ENCODE data around the gene BLCAP. TPM values are rescaled to one million over a fixed set of nuclear protein-coding genes. Genes with fewer than 3 reads are reported as not detected.

Gene BLCAP
- total and polyA plus RNA-seq, 4 donors: 12.6 to 72.0 (median 49.2) TPM

DNA sequence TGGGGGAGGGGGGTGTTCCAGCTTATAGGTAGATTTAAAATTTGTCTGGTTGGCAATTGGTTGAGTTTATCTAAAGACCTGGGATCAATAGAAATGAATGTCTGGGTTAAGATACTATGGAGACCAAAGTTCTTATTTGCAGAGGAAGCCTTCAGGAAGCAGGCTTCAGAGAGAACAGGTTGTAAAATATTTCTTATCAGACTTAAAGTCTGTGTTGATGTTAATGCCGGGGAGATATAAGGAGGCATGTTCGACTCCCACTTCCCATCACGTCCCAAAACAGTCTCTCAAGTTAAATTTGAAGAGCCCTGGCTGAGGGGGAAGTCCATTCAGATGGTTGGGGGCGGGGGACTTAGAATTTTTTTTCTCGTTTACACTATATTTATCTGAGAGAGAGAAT, 12.3 kb upstream of the BLCAP start:
- no peak for DNase-seq (ENCODE audit: low spot score)
- Histone ChIP-seq H3K36me3 (ENCODE audit: control insufficient read depth in 4 of 4, insufficient read depth in 3 of 4, low read depth in 1 of 4, low read length in 3 of 4) (no peaks in the 10 kb centered on the region), H3K4me1 (ENCODE audit: control insufficient read depth in 4 of 4, insufficient read depth in 4 of 4, low read length in 3 of 4) (no peaks in the 10 kb centered on the region), H3K27me3 (ENCODE audit: control insufficient read depth in 4 of 4, insufficient read depth in 4 of 4, low read length in 3 of 4) (no peaks in the 10 kb centered on the region), H3K9ac (ENCODE audit: low read depth in 1 of 2, low read length in 2 of 2) (no peak overlapping the region), H3K27ac (ENCODE audit: low read depth in 1 of 2, low read length in 2 of 2) (no peak overlapping the region), H3K9me3 (ENCODE audit: control insufficient read depth in 4 of 4, low read length in 3 of 4) (no peaks in the 10 kb centered on the region), H3K4me3 (ENCODE audit: low read depth in 1 of 3, low read length in 3 of 3) (no peak overlapping the region)
- no peak for TF ChIP-seq NR2F2 (IDR thresholded peaks at IDR 0.05)
- TF ChIP-seq, protein P1, sequence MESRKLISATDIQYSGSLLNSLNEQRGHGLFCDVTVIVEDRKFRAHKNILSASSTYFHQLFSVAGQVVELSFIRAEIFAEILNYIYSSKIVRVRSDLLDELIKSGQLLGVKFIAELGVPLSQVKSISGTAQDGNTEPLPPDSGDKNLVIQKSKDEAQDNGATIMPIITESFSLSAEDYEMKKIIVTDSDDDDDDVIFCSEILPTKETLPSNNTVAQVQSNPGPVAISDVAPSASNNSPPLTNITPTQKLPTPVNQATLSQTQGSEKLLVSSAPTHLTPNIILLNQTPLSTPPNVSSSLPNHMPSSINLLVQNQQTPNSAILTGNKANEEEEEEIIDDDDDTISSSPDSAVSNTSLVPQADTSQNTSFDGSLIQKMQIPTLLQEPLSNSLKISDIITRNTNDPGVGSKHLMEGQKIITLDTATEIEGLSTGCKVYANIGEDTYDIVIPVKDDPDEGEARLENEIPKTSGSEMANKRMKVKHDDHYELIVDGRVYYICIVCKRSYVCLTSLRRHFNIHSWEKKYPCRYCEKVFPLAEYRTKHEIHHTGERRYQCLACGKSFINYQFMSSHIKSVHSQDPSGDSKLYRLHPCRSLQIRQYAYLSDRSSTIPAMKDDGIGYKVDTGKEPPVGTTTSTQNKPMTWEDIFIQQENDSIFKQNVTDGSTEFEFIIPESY (IDR thresholded peaks at IDR 0.05): no peak
- no peak for TF ChIP-seq CTCF (IDR thresholded peaks at IDR 0.05; ENCODE audit: low read depth, low read length, missing input control)
- no peak for TF ChIP-seq HNF4G (IDR thresholded peaks at IDR 0.05)
- TF ChIP-seq, protein P2, sequence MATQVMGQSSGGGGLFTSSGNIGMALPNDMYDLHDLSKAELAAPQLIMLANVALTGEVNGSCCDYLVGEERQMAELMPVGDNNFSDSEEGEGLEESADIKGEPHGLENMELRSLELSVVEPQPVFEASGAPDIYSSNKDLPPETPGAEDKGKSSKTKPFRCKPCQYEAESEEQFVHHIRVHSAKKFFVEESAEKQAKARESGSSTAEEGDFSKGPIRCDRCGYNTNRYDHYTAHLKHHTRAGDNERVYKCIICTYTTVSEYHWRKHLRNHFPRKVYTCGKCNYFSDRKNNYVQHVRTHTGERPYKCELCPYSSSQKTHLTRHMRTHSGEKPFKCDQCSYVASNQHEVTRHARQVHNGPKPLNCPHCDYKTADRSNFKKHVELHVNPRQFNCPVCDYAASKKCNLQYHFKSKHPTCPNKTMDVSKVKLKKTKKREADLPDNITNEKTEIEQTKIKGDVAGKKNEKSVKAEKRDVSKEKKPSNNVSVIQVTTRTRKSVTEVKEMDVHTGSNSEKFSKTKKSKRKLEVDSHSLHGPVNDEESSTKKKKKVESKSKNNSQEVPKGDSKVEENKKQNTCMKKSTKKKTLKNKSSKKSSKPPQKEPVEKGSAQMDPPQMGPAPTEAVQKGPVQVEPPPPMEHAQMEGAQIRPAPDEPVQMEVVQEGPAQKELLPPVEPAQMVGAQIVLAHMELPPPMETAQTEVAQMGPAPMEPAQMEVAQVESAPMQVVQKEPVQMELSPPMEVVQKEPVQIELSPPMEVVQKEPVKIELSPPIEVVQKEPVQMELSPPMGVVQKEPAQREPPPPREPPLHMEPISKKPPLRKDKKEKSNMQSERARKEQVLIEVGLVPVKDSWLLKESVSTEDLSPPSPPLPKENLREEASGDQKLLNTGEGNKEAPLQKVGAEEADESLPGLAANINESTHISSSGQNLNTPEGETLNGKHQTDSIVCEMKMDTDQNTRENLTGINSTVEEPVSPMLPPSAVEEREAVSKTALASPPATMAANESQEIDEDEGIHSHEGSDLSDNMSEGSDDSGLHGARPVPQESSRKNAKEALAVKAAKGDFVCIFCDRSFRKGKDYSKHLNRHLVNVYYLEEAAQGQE (IDR thresholded peaks at IDR 0.05): no peak
- TF ChIP-seq JUND (IDR thresholded peaks at IDR 0.05): no peak
- TF ChIP-seq EGR1 (IDR thresholded peaks at IDR 0.05; ENCODE audit: low read depth in 2 of 2): no peak
- TF ChIP-seq RXRA (IDR thresholded peaks at IDR 0.05): no peak
- no peak for TF ChIP-seq FOXA1 (IDR thresholded peaks at IDR 0.05)
- WGBS: 48% methylated on average over 5 of the region's 5 CpGs

- H3K27ac ChIP-seq (ENCODE audit: low read depth in 1 of 2, low read length in 2 of 2): no peak overlapping the region
- no peak overlapping the region for H3K4me3 ChIP-seq (ENCODE audit: low read depth in 1 of 3, low read length in 3 of 3)
- no peak overlapping the region for H3K9ac ChIP-seq (ENCODE audit: low read depth in 1 of 2, low read length in 2 of 2)
- 87% methylated on average over 4 of the region's 4 CpGs for WGBS
- H3K4me1 ChIP-seq (ENCODE audit: control insufficient read depth in 4 of 4, insufficient read depth in 4 of 4, low read length in 3 of 4): no peaks in the 10 kb centered on the region
- no peak for DNase-seq (ENCODE audit: low spot score)
- TF ChIP-seq EGR1 (IDR thresholded peaks at IDR 0.05; ENCODE audit: low read depth in 2 of 2): no peak
- no peak for TF ChIP-seq CTCF (IDR thresholded peaks at IDR 0.05; ENCODE audit: low read depth, low read length, missing input control)
- no peak for TF ChIP-seq GABPA (IDR thresholded peaks at IDR 0.05 in 1 of 2, conservative IDR thresholded peaks at IDR 0.05 in 1 of 2)
- TF ChIP-seq, protein P3, sequence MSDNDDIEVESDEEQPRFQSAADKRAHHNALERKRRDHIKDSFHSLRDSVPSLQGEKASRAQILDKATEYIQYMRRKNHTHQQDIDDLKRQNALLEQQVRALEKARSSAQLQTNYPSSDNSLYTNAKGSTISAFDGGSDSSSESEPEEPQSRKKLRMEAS (IDR thresholded peaks at IDR 0.05): no peak
- TF ChIP-seq JUND (IDR thresholded peaks at IDR 0.05): no peak
- no peak for TF ChIP-seq FOXA2 (IDR thresholded peaks at IDR 0.05)
- TF ChIP-seq YY1 (IDR thresholded peaks at IDR 0.05): no peak
- H3K9me3 ChIP-seq (ENCODE audit: control insufficient read depth in 4 of 4, low read length in 3 of 4): no peaks in the 10 kb centered on the region
- H3K36me3 ChIP-seq (ENCODE audit: control insufficient read depth in 4 of 4, insufficient read depth in 3 of 4, low read depth in 1 of 4, low read length in 3 of 4): no peaks in the 10 kb centered on the region
- H3K27me3 ChIP-seq (ENCODE audit: control insufficient read depth in 4 of 4, insufficient read depth in 4 of 4, low read length in 3 of 4): no peaks in the 10 kb centered on the region
Measured at GRCh38 chr20:37539424-37539823, 11.7 kb upstream of the BLCAP start.

All from liver (tissue), 9 donors.